Activated T-cell treated with anti-CD3 and anti-CD28 coated beads, Interleukin-2, amount 50 U/mL, for 1 hour (primary cell): Measurements from ENCODE around the gene ZCCHC8.
"Not testable (repeated sequence)": the region's sequence is repeated elsewhere in the genome, so short reads cannot be mapped to it uniquely, and the experiment has no call there.

ENCODE experiments used
- DNase-seq: peaks from one replicate; pipeline ENCODE4 v3.0.0-alpha.2; 2020

ZCCHC8 gene

GRCh38 chr12:122506393-122506938 is 5.7 kb upstream of the ZCCHC8 start:
- no peak for DNase-seq

GRCh38 chr12:122505419-122506051 is 4.8 kb upstream of the ZCCHC8 start:
- DNase-seq = no peak

- no peak for DNase-seq
Observed at GRCh38 chr12:122503783-122504590, 3.3 kb upstream of the ZCCHC8 start.

GRCh38 chr12:122503147-122503751 is 2.5 kb upstream of the ZCCHC8 start:
- DNase-seq = no peak

- DNase-seq = no peak
Observed at GRCh38 chr12:122501489-122501989, 807 bp upstream of the ZCCHC8 start.

GRCh38 chr12:122499991-122500684 is 594 bp downstream of the ZCCHC8 start:
- DNase-seq = no peak

- DNase-seq = no peak
Observed at GRCh38 chr12:122495258-122495657, 5.5 kb downstream of the ZCCHC8 start.

- not testable (repeated sequence) for DNase-seq
Observed at GRCh38 chr12:122493222-122493621, 7.5 kb downstream of the ZCCHC8 start.

GRCh38 chr12:122491991-122492390 is 8.7 kb downstream of the ZCCHC8 start:
- no peak for DNase-seq

- DNase-seq = no peak
Observed at GRCh38 chr12:122489038-122489437, 11.7 kb downstream of the ZCCHC8 start.

- not testable (repeated sequence) for DNase-seq
Observed at GRCh38 chr12:122487807-122488206, 12.9 kb downstream of the ZCCHC8 start.

GRCh38 chr12:122486805-122487426 is 13.8 kb downstream of the ZCCHC8 start:
- no peak for DNase-seq

GRCh38 chr12:122486360-122486759 is 14.4 kb downstream of the ZCCHC8 start:
- not testable (repeated sequence) for DNase-seq

- DNase-seq = not testable (repeated sequence)
Observed at GRCh38 chr12:122484385-122484784, 16.3 kb downstream of the ZCCHC8 start.

- no peak for DNase-seq
Observed at GRCh38 chr12:122483969-122484368, 16.8 kb downstream of the ZCCHC8 start.

- DNase-seq = no peak
Observed at GRCh38 chr12:122481861-122482260, 18.9 kb downstream of the ZCCHC8 start.

- no peak for DNase-seq
Observed at GRCh38 chr12:122480753-122481152, 20.0 kb downstream of the ZCCHC8 start.

- DNase-seq = no peak
Observed at GRCh38 chr12:122474324-122474716, 26.4 kb downstream of the ZCCHC8 start.

- no peak for DNase-seq
Observed at GRCh38 chr12:122473543-122474323, 27.0 kb downstream of the ZCCHC8 start.

- no peak for DNase-seq
Observed at GRCh38 chr12:122471324-122472226, 29.2 kb downstream of the ZCCHC8 start.
